GM19043 (cell line): Measurements from ENCODE around the gene TPX2.

Experiments used
- ATAC-seq: cut with Tn5 transposase; IDR thresholded peaks from one replicate; pipeline ENCODE4 v1.9.1; 2021; ENCODE audit warnings: low read depth; ENCODE audit not compliant: unreplicated experiment

TPX2 gene

GRCh38 chr20:31845300-31845863 lies 106.3 kb downstream of the TPX2 start, which contains the start of gene FOXS1:
Gene FOXS1, minus strand, starts transcription at chr20:31845604. Its CDS starts 62 bp downstream, at chr20:31845542.
- ATAC-seq: no peak

- ATAC-seq: no peak
Observed at GRCh38 chr20:31846793-31847138, 107.7 kb downstream of the TPX2 start.

- ATAC-seq: no peak
Observed at GRCh38 chr20:31848088-31848999, 109.3 kb downstream of the TPX2 start.

GRCh38 chr20:31849306-31849930 lies 110.3 kb downstream of the TPX2 start:
- ATAC-seq: no peak
